H9 (cell line): Measurements from ENCODE around the gene ROBO3. TPM values are rescaled to one million over a fixed set of nuclear protein-coding genes. Genes with fewer than 3 reads are reported as not detected.

Experiments
- DNase-seq: peaks from one replicate; pipeline ENCODE4 v3.0.0-alpha.2; 2017
- H2AFZ ChIP-seq: one replicate; pipeline ENCODE4 v1.6.1; 2013; ENCODE audit warnings: mild to moderate bottlenecking, low read length, control low read depth, moderate library complexity
- H2AK5ac ChIP-seq: 2 replicates; pipeline ENCODE4 v1.6.1; 2013; ENCODE audit warnings: low read length, control low read depth, mixed read lengths; ENCODE audit not compliant: insufficient read length
- H2BK120ac ChIP-seq: one replicate; pipeline ENCODE4 v1.6.1; 2013; ENCODE audit warnings: low read depth, mild to moderate bottlenecking, low read length, control low read depth, inconsistent platforms; ENCODE audit not compliant: poor library complexity, severe bottlenecking
- H2BK12ac ChIP-seq: 2 replicates; pipeline ENCODE4 v1.6.1; 2013; ENCODE audit warnings: low read length, control low read depth, mixed read lengths, low read depth; ENCODE audit not compliant: insufficient read length
- H2BK15ac ChIP-seq: 2 replicates; pipeline ENCODE4 v1.6.1; 2013; ENCODE audit warnings: low read depth, low read length, control low read depth
- H2BK20ac ChIP-seq: one replicate; pipeline ENCODE4 v1.6.1; 2013; ENCODE audit warnings: low read depth, mild to moderate bottlenecking, low read length, control low read depth, inconsistent platforms; ENCODE audit not compliant: poor library complexity, severe bottlenecking
- H2BK5ac ChIP-seq: 2 replicates; pipeline ENCODE4 v1.6.1; 2013; ENCODE audit warnings: low read length, control low read depth, mixed read lengths; ENCODE audit not compliant: insufficient read length
- H3K14ac ChIP-seq: 2 replicates; pipeline ENCODE4 v1.6.1; 2013; ENCODE audit warnings: low read length, control low read depth; ENCODE audit not compliant: insufficient read depth
- H3K18ac ChIP-seq: 2 replicates; pipeline ENCODE4 v1.6.1; 2013; ENCODE audit warnings: low read depth, mild to moderate bottlenecking, mixed read lengths, low read length, control low read depth; ENCODE audit not compliant: insufficient read length
- H3K23ac ChIP-seq: 2 replicates; pipeline ENCODE4 v1.6.1; 2013; ENCODE audit warnings: low read length, control low read depth, mixed read lengths, low read depth; ENCODE audit not compliant: insufficient read length
- H3K23me2 ChIP-seq: 2 replicates; pipeline ENCODE4 v1.6.1; 2013; ENCODE audit warnings: low read depth, mild to moderate bottlenecking, mixed read lengths, low read length, control low read depth; ENCODE audit not compliant: insufficient read length, poor library complexity, severe bottlenecking
- H3K27ac ChIP-seq: 2 replicates; pipeline ENCODE4 v1.5.1; 2013; ENCODE audit warnings: low read length, control low read depth, mixed read lengths, low read depth; ENCODE audit not compliant: insufficient read length
- H3K27me3 ChIP-seq: 2 replicates; pipeline ENCODE4 v1.6.1; 2013; ENCODE audit warnings: low read length, control low read depth, inconsistent platforms; ENCODE audit not compliant: insufficient read depth
- H3K4ac ChIP-seq: 2 replicates; pipeline ENCODE4 v1.6.1; 2013; ENCODE audit warnings: low read depth, mild to moderate bottlenecking, control low read depth, inconsistent platforms, low read length, moderate library complexity
- H3K4me1 ChIP-seq: 2 replicates; pipeline ENCODE4 v1.6.1; 2013; ENCODE audit warnings: low read length, control low read depth, inconsistent platforms; ENCODE audit not compliant: insufficient read depth
- H3K4me2 ChIP-seq: 2 replicates; pipeline ENCODE4 v1.6.1; 2013; ENCODE audit warnings: low read length, control low read depth, mixed read lengths; ENCODE audit not compliant: insufficient read length, insufficient read depth
- H3K56ac ChIP-seq: 2 replicates; pipeline ENCODE4 v1.6.1; 2013; ENCODE audit warnings: low read depth, mild to moderate bottlenecking, mixed read lengths, low read length, control low read depth; ENCODE audit not compliant: insufficient read length
- H3K79me1 ChIP-seq: 2 replicates; pipeline ENCODE4 v1.6.1; 2013; ENCODE audit warnings: low read depth, mild to moderate bottlenecking, moderate library complexity, low read length, control low read depth, inconsistent platforms; ENCODE audit not compliant: insufficient read depth, poor library complexity, severe bottlenecking
- H3K79me2 ChIP-seq: 2 replicates; pipeline ENCODE4 v1.6.1; 2013; ENCODE audit warnings: low read length, control low read depth, inconsistent platforms; ENCODE audit not compliant: insufficient read depth
- H3K9ac ChIP-seq: 2 replicates; pipeline ENCODE4 v1.6.1; 2013; ENCODE audit warnings: low read length, control low read depth, mixed read lengths; ENCODE audit not compliant: insufficient read length; ENCODE audit errors: extremely low read depth
- H3K9me3 ChIP-seq: one replicate; pipeline ENCODE4 v1.6.1; 2013; ENCODE audit warnings: low read depth, low read length, inconsistent platforms; ENCODE audit not compliant: control insufficient read depth
- H3T11ph ChIP-seq: one replicate; pipeline ENCODE4 v1.6.1; 2013; ENCODE audit warnings: mild to moderate bottlenecking, low read length, control low read depth, inconsistent platforms
- H4K20me1 ChIP-seq: one replicate; pipeline ENCODE4 v1.6.1; 2013; ENCODE audit not compliant: control insufficient read depth, insufficient read length, insufficient read depth
- H4K5ac ChIP-seq: 2 replicates; pipeline ENCODE4 v1.6.1; 2013; ENCODE audit warnings: low read depth, mild to moderate bottlenecking, mixed read lengths, low read length, control low read depth; ENCODE audit not compliant: insufficient read length
- H4K8ac ChIP-seq: replicated peaks from 2 replicates; pipeline ENCODE4 v1.6.1; 2013; ENCODE audit warnings: low read length, control low read depth, mixed read lengths, low read depth; ENCODE audit not compliant: insufficient read length
- H4K91ac ChIP-seq: 2 replicates; pipeline ENCODE4 v1.6.1; 2013; ENCODE audit warnings: low read depth, mild to moderate bottlenecking, moderate library complexity, mixed read lengths, low read length, control low read depth; ENCODE audit not compliant: insufficient read length
- H3K27ac Mint-ChIP-seq, 3 experiments: 2 replicates in 2 of 3; 3 replicates in 1 of 3; pipeline ENCODE4 v1.8.0; 2020 to 2021; ENCODE audit warnings: mixed read lengths in 3 of 3, mild to moderate bottlenecking in 1 of 3, moderate library complexity in 1 of 3
- H3K27me3 Mint-ChIP-seq: 2 replicates; pipeline ENCODE4 v1.8.0; 2021; ENCODE audit warnings: low read depth, mild to moderate bottlenecking, moderate library complexity, mixed read lengths
- H3K36me3 Mint-ChIP-seq, 3 experiments: 2 replicates in 2 of 3; 3 replicates in 1 of 3; pipeline ENCODE4 v1.8.0; 2020 to 2021; ENCODE audit warnings: low read depth in 3 of 3, mixed read lengths in 3 of 3; ENCODE audit not compliant: insufficient read depth in 1 of 3
- H3K4me1 Mint-ChIP-seq, 2 experiments: 2 replicates each; pipeline ENCODE4 v1.8.0; 2020; ENCODE audit warnings: mixed read lengths in 2 of 2
- H3K4me3 Mint-ChIP-seq, 2 experiments: 2 replicates in 1 of 2; 3 replicates in 1 of 2; pipeline ENCODE4 v1.8.0; 2020 to 2021; ENCODE audit warnings: mild to moderate bottlenecking in 2 of 2, mixed read lengths in 2 of 2, moderate library complexity in 1 of 2
- H3K9me3 Mint-ChIP-seq, 2 experiments: 2 replicates in 1 of 2; 3 replicates in 1 of 2; pipeline ENCODE4 v1.8.0; 2020; ENCODE audit warnings: mild to moderate bottlenecking in 2 of 2, mixed read lengths in 2 of 2, moderate library complexity in 1 of 2
- WGBS: extraction: QIAGEN DNeasy Blood & Tissue Kit; methylation state at CpG from one replicate; pipeline ENCODE4 v1.1.7; 2013; ENCODE audit warnings: missing lambda C conversion rate, low lambda C conversion rate, mixed read lengths; ENCODE audit not compliant: insufficient read length; ENCODE audit errors: extremely low coverage; 5-methylcytosine and 5-hydroxymethylcytosine counted together
- total RNA-seq: library from RNA; stranded (reverse); gene quantifications from 2 replicates; pipeline ENCODE4 v1.2.1, GENCODE V29; 2021
- TF ChIP-seq, protein P1 (sequence below): fragments of 200-600 bp; sonication (generic); conservative IDR thresholded peaks from 3 replicates; pipeline ENCODE4 v1.8.0; 2021; ENCODE audit warnings: antibody characterized with exemption, mild to moderate bottlenecking

ROBO3 gene
- total RNA-seq, 1 experiment from 2014 or later = 12.6 TPM

DNA sequence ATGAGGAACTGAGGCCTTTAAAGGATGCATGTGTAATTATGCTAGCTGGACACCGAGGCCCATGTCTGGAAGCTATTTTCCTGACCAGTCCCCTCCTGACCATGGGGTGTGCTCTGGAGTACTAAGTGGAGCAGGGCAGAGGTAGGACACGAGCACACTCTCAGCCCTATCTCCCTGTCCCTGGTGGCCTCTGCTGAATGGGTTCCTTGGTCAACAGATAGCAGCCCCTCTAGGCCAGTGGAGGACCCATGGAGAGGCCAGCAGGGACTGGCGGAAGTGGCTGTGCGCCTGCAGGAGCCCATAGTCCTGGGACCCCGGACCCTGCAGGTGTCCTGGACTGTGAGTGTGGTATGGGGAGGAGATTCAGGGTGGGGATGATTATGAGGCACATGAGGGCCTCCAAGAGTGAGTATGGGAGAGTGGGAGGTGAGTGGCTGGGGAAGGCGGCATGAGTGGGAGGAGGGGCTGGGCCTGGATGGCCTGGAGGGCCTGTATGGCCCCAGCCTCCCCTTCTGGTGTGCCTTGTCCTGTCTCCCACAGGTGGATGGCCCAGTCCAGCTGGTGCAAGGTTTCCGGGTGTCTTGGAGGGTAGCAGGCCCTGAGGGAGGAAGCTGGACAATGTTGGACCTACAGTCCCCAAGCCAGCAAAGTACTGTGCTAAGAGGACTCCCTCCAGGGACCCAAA is 9.5 kb downstream of the ROBO3 start:
- no peak overlapping the region for H3K14ac ChIP-seq
- no peak overlapping the region for H2AK5ac ChIP-seq
- Mint-ChIP-seq H3K9me3 (peaks cover 0 to 3% of the 10 kb centered on the region in 2 experiments; a peak in 1 of 5 replicates), H3K36me3 (no peaks in the 10 kb centered on the region; a peak in 2 of 7 replicates), H3K27ac (no peak overlapping the region), H3K27me3 (peaks cover 65% of the 10 kb centered on the region), H3K4me1 (peaks cover 20 to 28% of the 10 kb centered on the region in 2 experiments), H3K4me3 (no peak overlapping the region; a peak in 1 of 5 replicates)
- no peak overlapping the region for H3K56ac ChIP-seq
- no peaks in the 10 kb centered on the region for H3K9me3 ChIP-seq
- H3K4me1 ChIP-seq = no peaks in the 10 kb centered on the region
- DNase-seq = no peak
- no peak overlapping the region for H2BK12ac ChIP-seq
- peaks cover 6% of the 10 kb centered on the region for H3K23me2 ChIP-seq
- no peak overlapping the region for H2BK5ac ChIP-seq
- H4K20me1 ChIP-seq = no peaks in the 10 kb centered on the region
- H2AFZ ChIP-seq = no peak overlapping the region
- no peak overlapping the region for H3K18ac ChIP-seq
- no peak overlapping the region for H4K5ac ChIP-seq
- H3K27ac ChIP-seq = no peak overlapping the region
- no peaks in the 10 kb centered on the region for H3K79me2 ChIP-seq
- no peaks in the 10 kb centered on the region for H3K79me1 ChIP-seq
- H3K9ac ChIP-seq = no peak overlapping the region
- H2BK15ac ChIP-seq = no peak overlapping the region
- H4K8ac ChIP-seq = no peak overlapping the region
- TF ChIP-seq, protein P1, sequence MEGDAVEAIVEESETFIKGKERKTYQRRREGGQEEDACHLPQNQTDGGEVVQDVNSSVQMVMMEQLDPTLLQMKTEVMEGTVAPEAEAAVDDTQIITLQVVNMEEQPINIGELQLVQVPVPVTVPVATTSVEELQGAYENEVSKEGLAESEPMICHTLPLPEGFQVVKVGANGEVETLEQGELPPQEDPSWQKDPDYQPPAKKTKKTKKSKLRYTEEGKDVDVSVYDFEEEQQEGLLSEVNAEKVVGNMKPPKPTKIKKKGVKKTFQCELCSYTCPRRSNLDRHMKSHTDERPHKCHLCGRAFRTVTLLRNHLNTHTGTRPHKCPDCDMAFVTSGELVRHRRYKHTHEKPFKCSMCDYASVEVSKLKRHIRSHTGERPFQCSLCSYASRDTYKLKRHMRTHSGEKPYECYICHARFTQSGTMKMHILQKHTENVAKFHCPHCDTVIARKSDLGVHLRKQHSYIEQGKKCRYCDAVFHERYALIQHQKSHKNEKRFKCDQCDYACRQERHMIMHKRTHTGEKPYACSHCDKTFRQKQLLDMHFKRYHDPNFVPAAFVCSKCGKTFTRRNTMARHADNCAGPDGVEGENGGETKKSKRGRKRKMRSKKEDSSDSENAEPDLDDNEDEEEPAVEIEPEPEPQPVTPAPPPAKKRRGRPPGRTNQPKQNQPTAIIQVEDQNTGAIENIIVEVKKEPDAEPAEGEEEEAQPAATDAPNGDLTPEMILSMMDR = no peak
- H3K23ac ChIP-seq = no peak overlapping the region
- no peak overlapping the region for H3K4ac ChIP-seq
- no peak overlapping the region for H2BK120ac ChIP-seq
- no peak overlapping the region for H2BK20ac ChIP-seq
- peaks cover 30% of the 10 kb centered on the region for H3K27me3 ChIP-seq
- H4K91ac ChIP-seq = no peak overlapping the region
- WGBS = no CpG with 5 or more reads among the region's 7 CpGs
- H3T11ph ChIP-seq = no peak overlapping the region
- no peak overlapping the region for H3K4me2 ChIP-seq
